Brain microvascular endothelial cell (primary cell): ENCODE measurements around the gene GRM4.

ENCODE experiments used
- DNase-seq: peaks from one replicate; pipeline ENCODE4 v3.0.0-alpha.2; 2020
- H3K27ac ChIP-seq: fragments of 250-450 bp; sonication (Bioruptor Pico); 2 replicates; pipeline ENCODE4 v1.5.1; 2020; ENCODE audit warnings: mild to moderate bottlenecking, moderate library complexity
- H3K27me3 ChIP-seq: fragments of 250-450 bp; sonication (Bioruptor Pico); replicated peaks from 2 replicates; pipeline ENCODE4 v1.5.1; 2020; ENCODE audit warnings: mild to moderate bottlenecking
- H3K36me3 ChIP-seq: fragments of 250-450 bp; sonication (Bioruptor Pico); replicated peaks from 2 replicates; pipeline ENCODE4 v1.5.1; 2020; ENCODE audit warnings: mild to moderate bottlenecking
- H3K4me3 ChIP-seq: 2 replicates; pipeline ENCODE4 v1.5.1; 2011; ENCODE audit warnings: low read depth, mild to moderate bottlenecking, control low read depth, low read length, moderate library complexity
- CTCF ChIP-seq: IDR thresholded peaks from 2 replicates; pipeline ENCODE4 v1.5.1; 2011; ENCODE audit warnings: low read depth, mild to moderate bottlenecking, moderate library complexity, low read length, control low read depth, inconsistent platforms; ENCODE audit errors: missing control alignments
- in situ Hi-C: cut with HindIII; loops from 2 replicates; pipeline ENCODE4 v1.10.0; 2017; ENCODE audit warnings: low sequenced_read_pairs, low pct_ligation_motif_present

The GRM4 gene

GRCh38 chr6:34104628-34105027 lies 41.3 kb downstream of the GRM4 start:
- Histone ChIP-seq H3K27me3 (peaks cover 6% of the 10 kb centered on the region), H3K27ac (no peak overlapping the region), H3K36me3 (no peaks in the 10 kb centered on the region), H3K4me3 (no peak overlapping the region)
- in situ Hi-C loops = no loop called here
- TF ChIP-seq CTCF = no peak
- DNase-seq = no peak

GRCh38 chr6:34104186-34104585 lies 41.7 kb downstream of the GRM4 start:
- Histone ChIP-seq H3K27ac (no peak overlapping the region), H3K36me3 (no peaks in the 10 kb centered on the region), H3K4me3 (no peak overlapping the region), H3K27me3 (peaks cover 6% of the 10 kb centered on the region)
- DNase-seq = no peak
- in situ Hi-C loops = no loop called here
- TF ChIP-seq CTCF = no peak

- peaks cover 6% of the 10 kb centered on the region for H3K27me3 ChIP-seq
- TF ChIP-seq CTCF = no peak
- in situ Hi-C loops = no loop called here
These were observed 42.6 kb downstream of the GRM4 start for GRCh38 chr6:34103321-34103720.

GRCh38 chr6:34102696-34103095 lies 43.2 kb downstream of the GRM4 start:
- Histone ChIP-seq H3K27me3 (peaks cover 6% of the 10 kb centered on the region), H3K36me3 (no peaks in the 10 kb centered on the region), H3K4me3 (no peak overlapping the region), H3K27ac (no peak overlapping the region)
- in situ Hi-C loops = no loop called here
- TF ChIP-seq CTCF = no peak
- no peak for DNase-seq

More at GRCh38 chr6:34103321-34103720, 42.6 kb downstream of the GRM4 start:
- no peak for DNase-seq
- Histone ChIP-seq H3K27ac (no peak overlapping the region), H3K4me3 (no peak overlapping the region), H3K36me3 (no peaks in the 10 kb centered on the region)

- DNase-seq = no peak
- H3K36me3 ChIP-seq = no peaks in the 10 kb centered on the region
- in situ Hi-C loops = no loop called here
- TF ChIP-seq CTCF = no peak
- H3K27ac ChIP-seq = no peak overlapping the region
- peaks cover 2% of the 10 kb centered on the region for H3K27me3 ChIP-seq
- H3K4me3 ChIP-seq = no peak overlapping the region
These were observed 43.7 kb downstream of the GRM4 start for GRCh38 chr6:34102099-34102656.

GRCh38 chr6:34100788-34101187 lies 45.1 kb downstream of the GRM4 start:
- Histone ChIP-seq H3K27ac (no peak overlapping the region), H3K4me3 (no peak overlapping the region), H3K27me3 (peaks cover 7% of the 10 kb centered on the region), H3K36me3 (no peaks in the 10 kb centered on the region)
- TF ChIP-seq CTCF = no peak
- no peak for DNase-seq
- in situ Hi-C loops = no loop called here
